Mammary epithelial cell (primary cell): ENCODE results near the gene FHIT.

Experiments
- EZH2 ChIP-seq: IDR thresholded peaks from 2 replicates; pipeline ENCODE4 v1.6.1; 2012; ENCODE audit warnings: low read length, inconsistent platforms, borderline replicate concordance
- TF ChIP-seq, protein P1 (sequence below), 2 donors: IDR thresholded peaks in 1 of 2; conservative IDR thresholded peaks in 1 of 2; 2 replicates each; pipeline ENCODE4 v1.5.1; 2011 to 2012; ENCODE audit warnings: inconsistent platforms in 2 of 2, low read length in 2 of 2, mild to moderate bottlenecking in 2 of 2, control low read depth in 1 of 2, low read depth in 1 of 2; ENCODE audit not compliant: insufficient read depth in 1 of 2; ENCODE audit errors: extremely low read depth in 1 of 2

- TF ChIP-seq, protein P1, sequence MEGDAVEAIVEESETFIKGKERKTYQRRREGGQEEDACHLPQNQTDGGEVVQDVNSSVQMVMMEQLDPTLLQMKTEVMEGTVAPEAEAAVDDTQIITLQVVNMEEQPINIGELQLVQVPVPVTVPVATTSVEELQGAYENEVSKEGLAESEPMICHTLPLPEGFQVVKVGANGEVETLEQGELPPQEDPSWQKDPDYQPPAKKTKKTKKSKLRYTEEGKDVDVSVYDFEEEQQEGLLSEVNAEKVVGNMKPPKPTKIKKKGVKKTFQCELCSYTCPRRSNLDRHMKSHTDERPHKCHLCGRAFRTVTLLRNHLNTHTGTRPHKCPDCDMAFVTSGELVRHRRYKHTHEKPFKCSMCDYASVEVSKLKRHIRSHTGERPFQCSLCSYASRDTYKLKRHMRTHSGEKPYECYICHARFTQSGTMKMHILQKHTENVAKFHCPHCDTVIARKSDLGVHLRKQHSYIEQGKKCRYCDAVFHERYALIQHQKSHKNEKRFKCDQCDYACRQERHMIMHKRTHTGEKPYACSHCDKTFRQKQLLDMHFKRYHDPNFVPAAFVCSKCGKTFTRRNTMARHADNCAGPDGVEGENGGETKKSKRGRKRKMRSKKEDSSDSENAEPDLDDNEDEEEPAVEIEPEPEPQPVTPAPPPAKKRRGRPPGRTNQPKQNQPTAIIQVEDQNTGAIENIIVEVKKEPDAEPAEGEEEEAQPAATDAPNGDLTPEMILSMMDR (conservative IDR thresholded peaks at IDR 0.05 in 1 of 2, IDR thresholded peaks at IDR 0.05 in 1 of 2; ENCODE audit: extremely low read depth in 1 of 2, insufficient read depth in 1 of 2, low read depth in 1 of 2, low read length in 2 of 2): no peak
- no peak for TF ChIP-seq EZH2
Measured at GRCh38 chr3:61066800-61067199, 184.5 kb downstream of the FHIT start.
